Muscle of leg (tissue), 16 donors: ENCODE data around the gene FYN. TPM values are rescaled to one million over a fixed set of nuclear protein-coding genes. Genes with fewer than 3 reads are reported as not detected.

ENCODE experiments used
- DNase-seq: peaks from one replicate; pipeline ENCODE4 v3.0.0; 2013
- H3K27ac ChIP-seq: one replicate; pipeline ENCODE4 v1.5.1; 2013; ENCODE audit warnings: mild to moderate bottlenecking, low read length, control low read depth
- H3K27me3 ChIP-seq: one replicate; pipeline ENCODE4 v1.6.1; 2013; ENCODE audit warnings: low read length; ENCODE audit not compliant: control insufficient read depth, insufficient read depth
- H3K36me3 ChIP-seq: one replicate; pipeline ENCODE4 v1.6.1; 2013; ENCODE audit warnings: low read length; ENCODE audit not compliant: control insufficient read depth, insufficient read depth
- H3K4me1 ChIP-seq: one replicate; pipeline ENCODE4 v1.6.1; 2013; ENCODE audit warnings: low read length; ENCODE audit not compliant: control insufficient read depth, insufficient read depth
- H3K4me3 ChIP-seq: one replicate; pipeline ENCODE4 v1.5.1; 2013; ENCODE audit warnings: low read length, control low read depth
- H3K9me3 ChIP-seq: replicated peaks from 2 replicates; pipeline ENCODE4 v1.6.1; 2013; ENCODE audit warnings: low read depth, low read length; ENCODE audit not compliant: control insufficient read depth
- WGBS: methylation state at CpG from one replicate; pipeline ENCODE4 v1.1.5; 2013; ENCODE audit warnings: missing lambda C conversion rate; ENCODE audit not compliant: insufficient coverage; 5-methylcytosine and 5-hydroxymethylcytosine counted together
- long read RNA-seq, 11 donors: transcript quantifications; one replicate each; lab custom pipeline, GENCODE V29; 2026
- polyA plus RNA-seq, 8 donors: library from polyadenylated mRNA; unstranded; fragments of 120-200 nt; gene quantifications; one replicate each; pipeline versions ENCODE4 v1.2.1 to v1.2.3, GENCODE V29; 2013; ENCODE audit warnings: inconsistent platforms in 1 of 8, low replicate concordance in 1 of 8; ENCODE audit not compliant: insufficient read length in 8 of 8, insufficient read depth in 1 of 8
- total RNA-seq: library from RNA; stranded (reverse); fragments of 120-200 nt; gene quantifications from one replicate; pipeline ENCODE4 v1.2.4, GENCODE V29; 2013

The FYN gene
- 97.1 TPM for total RNA-seq
- polyA plus RNA-seq: 100 to 1,000 TPM; 109 to 181 (median 155) TPM
- long read RNA-seq, donor 1, partial matches to known transcripts: 0 of 2 reads
- long read RNA-seq, donor 1, other reads (novel, unspliced or antisense): 0 of 2 reads
- long read RNA-seq, donor 2, partial matches to known transcripts: 0 of 1 reads
- long read RNA-seq, donor 2, other reads (novel, unspliced or antisense): 0 of 1 reads
- long read RNA-seq, donor 3, transcript FYN-202 (14 exons, 3,628 nt): major isoform, 9 of 18 reads
- long read RNA-seq, donor 3, partial matches to known transcripts: 5 of 18 reads
- long read RNA-seq, donor 3, other reads (novel, unspliced or antisense): 0 of 18 reads
- long read RNA-seq, donor 4, partial matches to known transcripts: 11 of 18 reads
- long read RNA-seq, donor 4, other reads (novel, unspliced or antisense): 0 of 18 reads
- long read RNA-seq, donor 5, transcript FYN-202 (14 exons, 3,628 nt): major isoform, 16 of 41 reads
- long read RNA-seq, donor 5, partial matches to known transcripts: 23 of 41 reads
- long read RNA-seq, donor 5, other reads (novel, unspliced or antisense): 0 of 41 reads
- long read RNA-seq, donor 6, transcript FYN-202 (14 exons, 3,628 nt): major isoform, 13 of 37 reads
- long read RNA-seq, donor 6, partial matches to known transcripts: 20 of 37 reads
- long read RNA-seq, donor 6, other reads (novel, unspliced or antisense): 0 of 37 reads
- long read RNA-seq, donor 7, transcript FYN-202 (14 exons, 3,628 nt): major isoform, 11 of 29 reads
- long read RNA-seq, donor 7, partial matches to known transcripts: 17 of 29 reads
- long read RNA-seq, donor 7, other reads (novel, unspliced or antisense): 0 of 29 reads
- long read RNA-seq, donor 8, partial matches to known transcripts: 9 of 11 reads
- long read RNA-seq, donor 8, other reads (novel, unspliced or antisense): 0 of 11 reads
- long read RNA-seq, donor 9, partial matches to known transcripts: 10 of 17 reads
- long read RNA-seq, donor 9, other reads (novel, unspliced or antisense): 0 of 17 reads
- long read RNA-seq, donor 10, transcript FYN-202 (14 exons, 3,628 nt): major isoform, 10 of 37 reads
- long read RNA-seq, donor 10, partial matches to known transcripts: 22 of 37 reads
- long read RNA-seq, donor 10, other reads (novel, unspliced or antisense): 0 of 37 reads
- long read RNA-seq, donor 11, transcript FYN-202 (14 exons, 3,628 nt): major isoform, 5 of 17 reads
- long read RNA-seq, donor 11, partial matches to known transcripts: 9 of 17 reads
- long read RNA-seq, donor 11, other reads (novel, unspliced or antisense): 0 of 17 reads

DNA sequence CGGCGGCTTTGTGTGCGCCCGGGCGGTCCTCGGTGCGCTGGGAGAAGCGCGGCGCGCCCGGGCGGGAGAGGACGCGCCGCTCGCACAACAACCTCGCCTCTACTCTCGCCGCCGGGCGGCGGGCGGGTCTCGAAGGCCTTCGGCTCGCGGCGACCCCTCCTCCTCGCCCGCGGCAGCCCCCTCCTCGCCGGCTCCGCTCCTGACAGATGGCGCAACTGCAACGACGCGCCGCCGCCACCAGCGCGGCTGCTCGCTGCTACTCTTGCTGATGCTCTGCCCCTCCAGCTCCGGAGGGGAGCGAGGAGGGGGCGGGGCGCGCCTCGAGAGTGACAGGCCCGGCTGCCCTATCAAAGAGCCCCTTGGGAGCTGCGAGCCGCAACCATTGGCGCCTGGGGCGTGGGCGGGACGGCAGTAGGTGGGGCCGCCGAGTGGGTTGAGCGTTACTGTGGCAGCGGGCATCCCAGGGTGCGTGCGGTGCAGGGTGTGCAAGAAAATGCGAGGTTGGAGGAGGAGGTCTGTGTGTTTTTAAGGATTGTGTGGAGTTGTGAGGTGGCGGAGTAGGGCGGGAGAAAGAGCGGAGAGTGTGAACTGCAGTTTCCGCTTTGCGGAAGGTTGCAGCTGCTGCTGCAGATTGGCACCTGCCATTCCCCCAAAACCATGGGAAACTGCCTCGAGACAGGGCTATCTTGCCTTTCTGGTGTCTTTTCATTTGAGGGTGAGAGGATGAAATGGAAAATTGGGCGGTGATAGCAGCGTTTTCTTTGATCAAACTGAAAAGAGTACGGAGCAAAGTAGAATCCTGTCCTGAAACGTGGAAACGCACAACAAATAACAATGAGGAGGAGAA is at the start of gene FYN:
FYN (minus strand) TSS at position 275 of the 847 bp plus-strand sequence. CDS start 153,401 bp downstream, outside the sequence.
- Histone ChIP-seq H3K36me3 (peaks cover 2% of the 10 kb centered on the region), H3K4me3 (peak within 1 kb of the TSS; percentile 49), H3K4me1 (peaks cover 14% of the 10 kb centered on the region), H3K9me3 (no peaks in the 10 kb centered on the region), H3K27me3 (no peaks in the 10 kb centered on the region), H3K27ac (peak within 1 kb of the TSS; percentile 92)
- peak; percentile 99 for DNase-seq
- under 1% methylated on average over 72 of the region's 75 CpGs for WGBS

DNA sequence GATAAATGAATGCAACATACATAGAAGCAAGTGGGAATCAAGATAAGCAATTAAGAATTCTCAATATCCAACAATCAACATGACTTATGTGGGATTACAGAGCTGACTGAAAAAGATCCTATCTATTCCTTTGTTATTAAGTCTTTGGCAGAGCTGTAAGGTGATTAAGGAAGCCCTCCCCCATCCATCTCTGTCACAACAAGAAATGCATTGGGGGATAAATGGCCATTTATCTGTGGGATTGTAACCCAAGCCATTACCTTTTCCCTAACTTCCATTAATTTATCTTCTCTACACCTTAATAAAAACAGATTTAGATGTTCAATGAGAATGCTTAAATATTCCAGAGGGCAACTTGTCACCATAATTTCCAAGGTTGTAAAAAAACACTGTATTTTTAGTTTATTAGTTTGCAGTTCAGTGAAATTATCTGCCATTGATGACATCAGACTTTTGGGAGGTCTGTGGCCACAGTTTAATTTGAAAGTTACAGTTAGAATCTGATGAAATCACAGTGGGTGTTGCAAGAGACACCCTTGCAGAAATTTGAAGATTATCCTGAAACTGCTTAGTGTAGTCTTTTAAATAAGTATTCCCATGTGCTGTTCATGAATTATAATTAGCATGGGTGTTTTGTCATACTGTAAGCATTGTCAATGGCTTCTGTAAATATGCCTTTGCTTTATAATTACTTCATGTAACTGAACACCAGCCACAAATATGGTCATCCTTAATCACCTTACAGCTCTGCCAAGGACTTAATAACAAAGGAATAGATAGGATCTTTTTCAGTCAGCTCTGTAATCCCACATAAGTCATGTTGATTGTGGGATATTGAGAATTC is 49.4 kb upstream of the FYN start:
- no peak overlapping the region for H3K4me3 ChIP-seq
- H3K27me3 ChIP-seq: peaks cover 2% of the 10 kb centered on the region
- no peaks in the 10 kb centered on the region for H3K36me3 ChIP-seq
- DNase-seq: peak; percentile 13
- H3K4me1 ChIP-seq: peaks cover 38% of the 10 kb centered on the region
- no peaks in the 10 kb centered on the region for H3K9me3 ChIP-seq
- no peak overlapping the region for H3K27ac ChIP-seq

DNA sequence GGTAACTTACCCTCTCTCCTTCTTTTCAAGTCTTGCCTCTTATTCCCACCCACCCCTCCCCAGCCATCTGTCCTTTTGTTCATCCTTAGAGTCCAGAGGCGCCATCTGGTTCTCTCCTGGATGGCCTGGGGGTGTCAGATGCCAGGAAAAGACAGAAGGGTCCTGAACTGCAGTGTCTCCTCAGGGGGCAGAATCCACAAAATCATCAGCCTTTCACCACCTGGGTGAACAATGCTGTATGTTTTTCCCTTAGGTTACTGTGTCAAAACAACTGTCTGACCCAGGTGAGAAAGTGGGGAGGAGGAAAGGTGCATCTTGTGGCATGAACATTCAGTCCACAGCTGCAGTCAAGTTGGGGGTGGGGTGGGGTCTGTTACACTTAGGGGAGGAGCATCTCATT is 47.9 kb upstream of the FYN start:
- Histone ChIP-seq H3K27ac (no peak overlapping the region), H3K9me3 (no peaks in the 10 kb centered on the region), H3K4me1 (peaks cover 29% of the 10 kb centered on the region), H3K27me3 (peaks cover 2% of the 10 kb centered on the region), H3K36me3 (no peaks in the 10 kb centered on the region), H3K4me3 (no peak overlapping the region)
- DNase-seq: no peak
- WGBS: 60% methylated on average over 1 of the region's 1 CpG

DNA sequence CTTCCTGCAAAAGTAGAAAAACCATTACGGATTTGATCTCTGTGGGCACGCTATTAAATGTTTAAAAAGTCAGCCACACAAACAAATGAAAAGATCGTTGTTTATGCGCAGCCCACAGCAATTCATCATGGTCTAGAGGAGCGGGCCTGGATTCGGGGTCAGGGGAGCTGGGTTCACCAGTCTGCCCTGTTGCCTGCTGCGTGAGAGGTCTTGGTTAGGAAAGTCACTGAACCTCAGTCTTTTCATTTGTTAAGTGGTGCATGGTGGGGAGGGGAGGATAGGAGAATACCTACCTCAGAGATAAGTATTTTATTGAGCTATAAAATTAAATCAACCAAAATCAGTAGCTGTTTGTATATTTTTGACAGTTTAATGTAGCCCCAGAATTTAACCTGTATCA is 47.3 kb upstream of the FYN start:
- no peak overlapping the region for H3K4me3 ChIP-seq
- no peak for DNase-seq
- H3K36me3 ChIP-seq: no peaks in the 10 kb centered on the region
- 77% methylated on average over 7 of the region's 7 CpGs for WGBS
- no peaks in the 10 kb centered on the region for H3K9me3 ChIP-seq
- peaks cover 29% of the 10 kb centered on the region for H3K4me1 ChIP-seq
- no peak overlapping the region for H3K27ac ChIP-seq
- peaks cover 2% of the 10 kb centered on the region for H3K27me3 ChIP-seq

DNA sequence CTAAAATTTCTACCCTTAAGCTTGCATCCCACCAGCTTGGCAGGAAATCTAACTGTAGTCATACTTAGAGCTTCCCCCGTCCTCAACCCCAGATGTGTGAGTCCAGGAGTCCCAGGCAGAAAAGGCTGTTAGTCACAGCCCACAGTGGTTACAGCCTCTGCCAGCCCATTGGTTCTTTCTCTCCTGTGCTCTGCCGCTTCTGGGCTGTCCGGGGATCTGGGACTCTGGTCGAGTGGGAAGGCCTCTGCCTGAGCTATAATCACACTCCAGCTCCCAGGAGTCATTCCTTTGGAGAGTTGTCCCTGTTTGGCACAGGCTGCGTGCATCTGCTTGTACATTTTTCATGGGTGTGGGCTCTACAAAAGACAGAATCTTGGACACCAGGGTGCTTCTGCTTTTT is 45.6 kb upstream of the FYN start:
- Histone ChIP-seq H3K27me3 (peaks cover 2% of the 10 kb centered on the region), H3K4me3 (no peak overlapping the region), H3K36me3 (no peaks in the 10 kb centered on the region), H3K4me1 (peaks cover 29% of the 10 kb centered on the region), H3K9me3 (no peaks in the 10 kb centered on the region), H3K27ac (peak overlapping the region; percentile 71)
- DNase-seq: peak; percentile 93
- WGBS: 26% methylated on average over 5 of the region's 5 CpGs

DNA sequence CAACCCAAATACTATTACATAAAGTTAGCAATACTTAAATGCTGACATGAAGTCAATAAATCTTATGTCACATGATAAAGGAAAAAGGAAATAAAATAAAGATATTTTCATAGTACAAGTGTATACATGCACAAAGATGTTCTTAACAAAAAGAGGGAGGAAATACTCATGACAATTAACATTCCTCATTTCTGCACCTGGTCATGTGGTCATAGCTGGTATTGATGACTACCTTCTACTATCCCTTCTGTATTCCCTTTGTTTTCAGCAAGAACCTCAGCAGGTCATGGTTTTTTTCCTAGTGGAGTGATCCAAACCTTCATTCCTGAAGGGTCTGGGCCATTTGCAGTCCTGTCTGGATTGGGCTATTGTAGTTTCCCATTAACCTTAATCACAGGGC is 43.5 kb upstream of the FYN start:
- DNase-seq: no peak
- no peak overlapping the region for H3K4me3 ChIP-seq
- no peaks in the 10 kb centered on the region for H3K9me3 ChIP-seq
- H3K4me1 ChIP-seq: peaks cover 29% of the 10 kb centered on the region
- peaks cover 2% of the 10 kb centered on the region for H3K27me3 ChIP-seq
- no peak overlapping the region for H3K27ac ChIP-seq
- no peaks in the 10 kb centered on the region for H3K36me3 ChIP-seq

DNA sequence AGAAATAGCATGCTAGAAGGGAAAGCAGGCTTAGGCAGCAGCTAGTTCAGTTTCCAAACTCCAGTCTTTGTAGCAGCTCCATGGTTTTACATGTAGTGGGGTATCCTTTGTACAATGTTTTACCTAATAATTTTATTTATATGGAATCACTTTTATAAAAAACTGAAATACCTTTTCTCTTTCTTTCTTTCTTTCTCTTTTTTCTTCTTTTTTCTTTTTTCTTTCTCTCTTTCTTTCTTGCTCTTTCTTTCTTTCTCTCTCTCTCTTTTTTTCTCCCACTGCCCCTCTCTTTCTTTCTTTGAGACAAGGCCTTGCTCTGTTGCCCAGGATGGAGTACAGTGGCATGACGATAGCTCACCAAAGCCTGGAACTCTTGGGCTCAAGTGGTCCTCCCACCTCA is 41.4 kb upstream of the FYN start:
- H3K27ac ChIP-seq: no peak overlapping the region
- no peaks in the 10 kb centered on the region for H3K27me3 ChIP-seq
- no CpG with 5 or more reads among the region's 1 CpG for WGBS
- H3K4me1 ChIP-seq: peaks cover 12% of the 10 kb centered on the region
- no peak overlapping the region for H3K4me3 ChIP-seq
- no peaks in the 10 kb centered on the region for H3K9me3 ChIP-seq
- no peaks in the 10 kb centered on the region for H3K36me3 ChIP-seq
- DNase-seq: no peak

DNA sequence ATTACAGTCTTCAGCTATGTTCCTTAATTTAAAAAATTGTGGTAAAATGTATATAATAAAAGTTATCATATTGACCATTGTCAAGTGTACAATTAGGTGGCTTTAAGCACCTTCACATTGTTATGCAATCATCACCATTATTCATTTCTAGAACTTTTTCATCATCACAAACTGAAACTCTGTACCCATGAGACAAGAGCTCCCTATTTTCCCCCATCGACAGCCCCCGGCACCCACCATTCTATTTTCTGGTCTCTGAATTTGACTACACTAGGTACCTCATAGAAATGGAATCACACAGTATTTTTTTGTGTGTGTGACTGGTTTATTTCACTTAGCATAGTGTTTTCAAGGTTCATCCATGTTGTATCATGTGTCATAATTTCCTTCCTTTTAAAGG is 39.7 kb upstream of the FYN start:
- Histone ChIP-seq H3K27me3 (no peaks in the 10 kb centered on the region), H3K4me3 (no peak overlapping the region), H3K9me3 (no peaks in the 10 kb centered on the region), H3K4me1 (no peaks in the 10 kb centered on the region), H3K27ac (no peak overlapping the region), H3K36me3 (no peaks in the 10 kb centered on the region)
- no CpG with 5 or more reads among the region's 2 CpGs for WGBS
- no peak for DNase-seq

DNA sequence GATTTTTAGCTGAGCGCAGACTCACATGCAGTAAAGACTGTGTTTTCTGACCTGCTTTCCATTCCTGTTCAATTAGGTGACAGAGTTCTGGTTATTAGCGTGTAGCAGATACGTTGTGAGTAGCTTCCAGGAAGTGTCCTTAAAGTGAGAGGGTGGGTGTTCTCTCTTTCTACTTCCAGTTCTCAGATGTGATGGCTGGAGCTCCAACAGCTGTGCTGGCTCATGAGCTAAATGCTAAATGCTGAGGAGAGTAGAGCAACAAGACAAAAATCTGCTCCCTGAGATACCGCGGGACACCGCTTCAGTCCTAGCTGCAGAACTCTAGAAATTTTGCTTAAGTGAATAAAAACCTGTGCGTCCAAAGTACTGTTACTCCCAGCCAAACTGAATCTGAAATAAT is 38.2 kb upstream of the FYN start:
- WGBS: no CpG with 5 or more reads among the region's 7 CpGs
- H3K4me1 ChIP-seq: no peaks in the 10 kb centered on the region
- no peaks in the 10 kb centered on the region for H3K9me3 ChIP-seq
- peak; percentile 21 for DNase-seq
- no peaks in the 10 kb centered on the region for H3K36me3 ChIP-seq
- H3K27ac ChIP-seq: no peak overlapping the region
- no peak overlapping the region for H3K4me3 ChIP-seq
- H3K27me3 ChIP-seq: no peaks in the 10 kb centered on the region
